DMS 273 treated with DMSO at 0.1 percent for 48 hours (cell line): Measurements from ENCODE around the gene ZBTB24.
A peak's percentile ranks its signal among the peaks of the same experiment; 100 is the strongest.
"Not testable (repeated sequence)": the region's sequence is repeated elsewhere in the genome, so short reads cannot be mapped to it uniquely, and the experiment has no call there.

Experiments
- DNase-seq: peaks from one replicate; lab custom pipeline; 2025; lab: John Stamatoyannopoulos, UW

ZBTB24 gene

GRCh38 chr6:109469591-109470189 lies 13.3 kb downstream of the ZBTB24 start:
- DNase-seq = no peak

GRCh38 chr6:109467696-109468095 lies 15.3 kb downstream of the ZBTB24 start:
- DNase-seq = no peak

- no peak for DNase-seq
These were observed 16.7 kb downstream of the ZBTB24 start for GRCh38 chr6:109466212-109466923.

GRCh38 chr6:109465772-109466171 lies 17.2 kb downstream of the ZBTB24 start:
- no peak for DNase-seq

- no peak for DNase-seq
These were observed 21.1 kb downstream of the ZBTB24 start for GRCh38 chr6:109461733-109462526.

- DNase-seq = not testable (repeated sequence)
These were observed 21.8 kb downstream of the ZBTB24 start for GRCh38 chr6:109461205-109461604.

- DNase-seq = no peak
These were observed 22.7 kb downstream of the ZBTB24 start for GRCh38 chr6:109460161-109460829.

GRCh38 chr6:109458774-109459531 lies 24.1 kb downstream of the ZBTB24 start:
- no peak for DNase-seq

GRCh38 chr6:109457562-109457996 lies 25.4 kb downstream of the ZBTB24 start:
- DNase-seq = no peak

GRCh38 chr6:109456710-109457561 lies 26.1 kb downstream of the ZBTB24 start:
- DNase-seq = no peak

- DNase-seq = no peak
These were observed 26.9 kb downstream of the ZBTB24 start for GRCh38 chr6:109456111-109456583.

- DNase-seq = no peak
These were observed 27.4 kb downstream of the ZBTB24 start, which contains the start of gene MICAL1 for GRCh38 chr6:109455437-109456110. Gene MICAL1, minus strand, starts transcription at chr6:109455772. Its CDS starts 1,576 bp downstream, at chr6:109454196.

GRCh38 chr6:109454496-109455436 lies 28.3 kb downstream of the ZBTB24 start:
- no peak for DNase-seq

GRCh38 chr6:109453594-109454495 lies 29.2 kb downstream of the ZBTB24 start:
- DNase-seq = peak; percentile 96

GRCh38 chr6:109453156-109453555 lies 29.9 kb downstream of the ZBTB24 start:
- no peak for DNase-seq

GRCh38 chr6:109452181-109452580 lies 30.8 kb downstream of the ZBTB24 start:
- DNase-seq = no peak

- no peak for DNase-seq
These were observed 31.6 kb downstream of the ZBTB24 start for GRCh38 chr6:109451376-109451775.

GRCh38 chr6:109450801-109451200 lies 32.2 kb downstream of the ZBTB24 start:
- no peak for DNase-seq
